ENCODE measurements around the gene CIAO1. TPM values are rescaled to one million over a fixed set of nuclear protein-coding genes. Genes with fewer than 3 reads are reported as not detected.

Gene CIAO1
- total RNA-seq, 1 experiment from 2014 or later: 82.8 TPM

- Mint-ChIP-seq H3K27me3 (ENCODE audit: low read depth) (no peaks in the 10 kb centered on the region), H3K36me3 (no peaks in the 10 kb centered on the region), H3K4me3 (no peak overlapping the region), H3K9me3 (no peaks in the 10 kb centered on the region), H3K27ac (no peak overlapping the region), H3K4me1 (peaks cover 13% of the 10 kb centered on the region)
- ChIA-PET CTCF (interaction anchor here (1.3 to 1.7 kb wide), 2 partner anchors 98 to 120 kb away, joined by 3 to 4 read pairs; partner anchors contain the start of gene ASTL), POLR2A (no interaction called here)
- DNase-seq (ENCODE audit: low spot score) (no peak), ATAC-seq (no peak)
- TF ChIP-seq IRF2 (CRISPR knock-in tag; IDR thresholded peaks at IDR 0.05; ENCODE audit: borderline replicate concordance, low read depth) (no peak), ATF1 (CRISPR knock-in tag; IDR thresholded peaks at IDR 0.05) (no peak), NFYB (CRISPR knock-in tag; conservative IDR thresholded peaks at IDR 0.05; ENCODE audit: low read depth) (no peak), IRF1 (CRISPR knock-in tag; IDR thresholded peaks at IDR 0.05) (no peak), ZNF512 (CRISPR knock-in tag; IDR thresholded peaks at IDR 0.05; ENCODE audit: borderline replicate concordance) (no peak), SMAD3 (CRISPR knock-in tag; IDR thresholded peaks at IDR 0.05; ENCODE audit: borderline replicate concordance) (no peak), TP53 (CRISPR knock-in tag; IDR thresholded peaks at IDR 0.05) (no peak), AR (CRISPR knock-in tag; IDR thresholded peaks at IDR 0.05) (no peak), ZNF425 (CRISPR knock-in tag; conservative IDR thresholded peaks at IDR 0.05) (no peak), NR3C1 (CRISPR knock-in tag; conservative IDR thresholded peaks at IDR 0.05; ENCODE audit: low read depth) (no peak), ZNF396 (CRISPR knock-in tag; IDR thresholded peaks at IDR 0.05; ENCODE audit: borderline replicate concordance) (no peak), ESRRA (CRISPR knock-in tag; IDR thresholded peaks at IDR 0.05; ENCODE audit: borderline replicate concordance) (no peak), ERG (CRISPR knock-in tag; IDR thresholded peaks at IDR 0.05) (no peak), CREM (CRISPR knock-in tag; IDR thresholded peaks at IDR 0.05) (no peak)
- TF ChIP-seq, protein P1, sequence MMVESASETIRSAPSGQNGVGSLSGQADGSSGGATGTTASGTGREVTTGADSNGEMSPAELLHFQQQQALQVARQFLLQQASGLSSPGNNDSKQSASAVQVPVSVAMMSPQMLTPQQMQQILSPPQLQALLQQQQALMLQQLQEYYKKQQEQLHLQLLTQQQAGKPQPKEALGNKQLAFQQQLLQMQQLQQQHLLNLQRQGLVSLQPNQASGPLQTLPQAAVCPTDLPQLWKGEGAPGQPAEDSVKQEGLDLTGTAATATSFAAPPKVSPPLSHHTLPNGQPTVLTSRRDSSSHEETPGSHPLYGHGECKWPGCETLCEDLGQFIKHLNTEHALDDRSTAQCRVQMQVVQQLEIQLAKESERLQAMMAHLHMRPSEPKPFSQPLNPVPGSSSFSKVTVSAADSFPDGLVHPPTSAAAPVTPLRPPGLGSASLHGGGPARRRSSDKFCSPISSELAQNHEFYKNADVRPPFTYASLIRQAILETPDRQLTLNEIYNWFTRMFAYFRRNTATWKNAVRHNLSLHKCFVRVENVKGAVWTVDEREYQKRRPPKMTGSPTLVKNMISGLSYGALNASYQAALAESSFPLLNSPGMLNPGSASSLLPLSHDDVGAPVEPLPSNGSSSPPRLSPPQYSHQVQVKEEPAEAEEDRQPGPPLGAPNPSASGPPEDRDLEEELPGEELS (CRISPR knock-in tag; IDR thresholded peaks at IDR 0.05): no peak
Observed at GRCh38 chr2:96236882-96237281, 29.1 kb upstream of the CIAO1 start.

Measured in WTC11 (cell line).